Measurements from ENCODE around the gene PASK. TPM values are rescaled to one million over a fixed set of nuclear protein-coding genes. Genes with fewer than 3 reads are reported as not detected.

Gene PASK
- total RNA-seq, 2 experiments from 2014 or later = 58.1 to 58.9 TPM

- DNase-seq = peak; percentile 97
- Mint-ChIP-seq H3K9me3 (no peaks in the 10 kb centered on the region), H3K27ac (peak within 1 kb of the TSS; percentile 84), H3K27me3 (no peaks in the 10 kb centered on the region), H3K36me3 (ENCODE audit: low read depth) (peaks cover 21% of the 10 kb centered on the region), H3K4me3 (peak within 1 kb of the TSS; percentile 92), H3K4me1 (peaks cover 47% of the 10 kb centered on the region)
- ChIA-PET CTCF (interaction anchor here (0.6 to 2.7 kb wide), 9 partner anchors 41 to 537 kb away, joined by 3 to 8 read pairs (median 3); partner anchors contain the start of genes ATG4B and DTYMK), POLR2A (interaction anchor here (0.5 to 4.0 kb wide), 19 partner anchors 8 to 590 kb away, joined by 3 to 41 read pairs (median 4); partner anchors contain the start of genes ATG4B, DTYMK, DUSP28 and MTERF4)
These were observed 820 bp upstream of the PASK start, which contains the start of gene PPP1R7 for GRCh38 chr2:241149925-241150659. PPP1R7 (plus strand) TSS chr2:241150467; CDS start chr2:241150496, 29 bp downstream.

GRCh38 chr2:241149675-241149924, 328 bp upstream of the PASK start:
- no peak for DNase-seq
- peaks cover 16% of the 10 kb centered on the region for H3K36me3 Mint-ChIP-seq (ENCODE audit: low read depth)
- no peaks in the 10 kb centered on the region for H3K27me3 Mint-ChIP-seq
- peak overlapping the region; percentile 92 for H3K4me3 Mint-ChIP-seq
- CTCF ChIA-PET = interaction anchor here (0.6 to 2.7 kb wide), 8 partner anchors 41 to 537 kb away, joined by 3 to 6 read pairs (median 3); partner anchors contain the start of genes ATG4B and DTYMK
- peak overlapping the region; percentile 84 for H3K27ac Mint-ChIP-seq
- peaks cover 45% of the 10 kb centered on the region for H3K4me1 Mint-ChIP-seq
- H3K9me3 Mint-ChIP-seq = no peaks in the 10 kb centered on the region
- POLR2A ChIA-PET = interaction anchor here (0.5 to 4.0 kb wide), 18 partner anchors 10 to 589 kb away, joined by 3 to 41 read pairs (median 4); partner anchors contain the start of genes ATG4B, DTYMK, DUSP28 and MTERF4

- Mint-ChIP-seq H3K36me3 (ENCODE audit: low read depth) (peaks cover 11% of the 10 kb centered on the region), H3K9me3 (no peaks in the 10 kb centered on the region), H3K27me3 (no peaks in the 10 kb centered on the region), H3K4me1 (peaks cover 39% of the 10 kb centered on the region), H3K27ac (no peak overlapping the region), H3K4me3 (peak overlapping the region; percentile 92)
- no peak for DNase-seq
- ChIA-PET POLR2A (interaction anchor here (1.5 to 4.0 kb wide), 2 partner anchors 47 to 539 kb away, joined by 3 to 41 read pairs; partner anchors contain the start of genes DTYMK and MTERF4), CTCF (interaction anchor here (1.2 to 2.7 kb wide), 3 partner anchors 70 to 539 kb away, joined by 3 to 6 read pairs (median 4); partner anchors contain the start of gene DTYMK)
These were observed 1.0 kb downstream of the PASK start for GRCh38 chr2:241148239-241148638.

GRCh38 chr2:241147336-241147735, 1.9 kb downstream of the PASK start:
- peaks cover 8% of the 10 kb centered on the region for H3K36me3 Mint-ChIP-seq (ENCODE audit: low read depth)
- POLR2A ChIA-PET = interaction anchor here (1.2 kb wide), 1 partner anchor 11 kb away, joined by 3 read pairs; no protein-coding TSS in a partner anchor
- no peak for DNase-seq
- H3K4me1 Mint-ChIP-seq = peaks cover 33% of the 10 kb centered on the region
- no peaks in the 10 kb centered on the region for H3K27me3 Mint-ChIP-seq
- no peaks in the 10 kb centered on the region for H3K9me3 Mint-ChIP-seq
- H3K4me3 Mint-ChIP-seq = peak overlapping the region; percentile 92
- CTCF ChIA-PET = interaction anchor here (1.2 kb wide), 1 partner anchor 69 kb away, joined by 4 read pairs; no protein-coding TSS in a partner anchor
- H3K27ac Mint-ChIP-seq = no peak overlapping the region

- DNase-seq = no peak
- Mint-ChIP-seq H3K27me3 (no peaks in the 10 kb centered on the region), H3K27ac (no peak overlapping the region), H3K4me1 (peaks cover 22% of the 10 kb centered on the region), H3K36me3 (ENCODE audit: low read depth) (peaks cover 11% of the 10 kb centered on the region), H3K4me3 (no peak overlapping the region), H3K9me3 (no peaks in the 10 kb centered on the region)
- ChIA-PET CTCF (no interaction called here), POLR2A (interaction anchor here (1.2 kb wide), 1 partner anchor 9 kb away, joined by 3 read pairs; no protein-coding TSS in a partner anchor)
These were observed 3.0 kb downstream of the PASK start for GRCh38 chr2:241146286-241146685.

- Mint-ChIP-seq H3K27ac (no peak overlapping the region), H3K36me3 (ENCODE audit: low read depth) (peaks cover 17% of the 10 kb centered on the region), H3K4me1 (peaks cover 1% of the 10 kb centered on the region), H3K27me3 (no peaks in the 10 kb centered on the region), H3K9me3 (no peaks in the 10 kb centered on the region), H3K4me3 (no peak overlapping the region)
- DNase-seq = no peak
- ChIA-PET CTCF (no interaction called here), POLR2A (interaction anchor here (0.8 to 1.3 kb wide), 2 partner anchors 8 to 40 kb away, joined by 3 to 4 read pairs; partner anchors contain the start of genes MTERF4 and PPP1R7)
These were observed 6.7 kb downstream of the PASK start for GRCh38 chr2:241142593-241142992.

- ChIA-PET POLR2A (interaction anchor here (1.3 kb wide), 1 partner anchor 9 kb away, joined by 4 read pairs; the partner anchor contains the start of gene PPP1R7), CTCF (no interaction called here)
- H3K27ac Mint-ChIP-seq = no peak overlapping the region
- no peaks in the 10 kb centered on the region for H3K27me3 Mint-ChIP-seq
- no peaks in the 10 kb centered on the region for H3K9me3 Mint-ChIP-seq
- no peaks in the 10 kb centered on the region for H3K4me1 Mint-ChIP-seq
- H3K36me3 Mint-ChIP-seq (ENCODE audit: low read depth) = peaks cover 17% of the 10 kb centered on the region
- no peak overlapping the region for H3K4me3 Mint-ChIP-seq
- DNase-seq = no peak
These were observed 7.2 kb downstream of the PASK start for GRCh38 chr2:241142063-241142462.

- ChIA-PET CTCF (no interaction called here), POLR2A (no interaction called here)
These were observed 8.0 kb downstream of the PASK start for GRCh38 chr2:241141214-241141770.

GRCh38 chr2:241140445-241140840, 8.8 kb downstream of the PASK start:
- Mint-ChIP-seq H3K4me3 (no peak overlapping the region), H3K4me1 (no peaks in the 10 kb centered on the region), H3K27me3 (no peaks in the 10 kb centered on the region), H3K36me3 (ENCODE audit: low read depth) (peaks cover 25% of the 10 kb centered on the region), H3K27ac (no peak overlapping the region), H3K9me3 (no peaks in the 10 kb centered on the region)
- ChIA-PET POLR2A (no interaction called here), CTCF (no interaction called here)
- no peak for DNase-seq

More at GRCh38 chr2:241141214-241141770, 8.0 kb downstream of the PASK start:
- DNase-seq = no peak
- H3K4me1 Mint-ChIP-seq = no peaks in the 10 kb centered on the region
- H3K27me3 Mint-ChIP-seq = no peaks in the 10 kb centered on the region
- no peak overlapping the region for H3K4me3 Mint-ChIP-seq
- H3K36me3 Mint-ChIP-seq (ENCODE audit: low read depth) = peaks cover 18% of the 10 kb centered on the region
- no peak overlapping the region for H3K27ac Mint-ChIP-seq
- H3K9me3 Mint-ChIP-seq = no peaks in the 10 kb centered on the region

GRCh38 chr2:241139531-241140444, 9.5 kb downstream of the PASK start:
- POLR2A ChIA-PET = interaction anchor here (1.0 to 1.3 kb wide), 2 partner anchors 9 to 16 kb away, joined by 3 to 4 read pairs; partner anchors contain the start of gene PASK
- H3K4me1 Mint-ChIP-seq = no peaks in the 10 kb centered on the region
- CTCF ChIA-PET = no interaction called here
- no peak for DNase-seq
- no peaks in the 10 kb centered on the region for H3K9me3 Mint-ChIP-seq
- H3K27me3 Mint-ChIP-seq = no peaks in the 10 kb centered on the region
- H3K36me3 Mint-ChIP-seq (ENCODE audit: low read depth) = peaks cover 25% of the 10 kb centered on the region
- no peak overlapping the region for H3K4me3 Mint-ChIP-seq
- H3K27ac Mint-ChIP-seq = no peak overlapping the region

- CTCF ChIA-PET = no interaction called here
- H3K27ac Mint-ChIP-seq = no peak overlapping the region
- no peak overlapping the region for H3K4me3 Mint-ChIP-seq
- H3K27me3 Mint-ChIP-seq = no peaks in the 10 kb centered on the region
- no peaks in the 10 kb centered on the region for H3K4me1 Mint-ChIP-seq
- POLR2A ChIA-PET = no interaction called here
- peaks cover 25% of the 10 kb centered on the region for H3K36me3 Mint-ChIP-seq (ENCODE audit: low read depth)
- no peaks in the 10 kb centered on the region for H3K9me3 Mint-ChIP-seq
- DNase-seq = no peak
These were observed 10.8 kb downstream of the PASK start for GRCh38 chr2:241138471-241138870.

GRCh38 chr2:241137276-241138190, 11.7 kb downstream of the PASK start:
- Mint-ChIP-seq H3K4me1 (no peaks in the 10 kb centered on the region), H3K36me3 (ENCODE audit: low read depth) (peaks cover 33% of the 10 kb centered on the region), H3K4me3 (no peak overlapping the region), H3K27ac (no peak overlapping the region), H3K9me3 (no peaks in the 10 kb centered on the region), H3K27me3 (no peaks in the 10 kb centered on the region)
- CTCF ChIA-PET = no interaction called here
- DNase-seq = no peak
- POLR2A ChIA-PET = interaction anchor here (1.0 kb wide), 1 partner anchor 9 kb away, joined by 3 read pairs; no protein-coding TSS in a partner anchor
